Trophoblast cell (in vitro differentiated cells and primary cell): Measurements from ENCODE around the gene LRBA.

Experiments
- DNase-seq, 2 donors: peaks; one replicate each; pipeline ENCODE4 v3.0.0-alpha.2; 2016
- H2AFZ ChIP-seq: 2 replicates; pipeline ENCODE4 v1.6.1; 2013; ENCODE audit warnings: low read length, moderate library complexity, mild to moderate bottlenecking; ENCODE audit not compliant: insufficient read depth, poor library complexity
- H2AK5ac ChIP-seq: 2 replicates; pipeline ENCODE4 v1.6.1; 2013; ENCODE audit warnings: mild to moderate bottlenecking, low read length
- H2BK120ac ChIP-seq: 2 replicates; pipeline ENCODE4 v1.6.1; 2013; ENCODE audit warnings: low read length, mild to moderate bottlenecking, moderate library complexity; ENCODE audit not compliant: insufficient read depth, poor library complexity
- H2BK12ac ChIP-seq: 2 replicates; pipeline ENCODE4 v1.6.1; 2013; ENCODE audit warnings: mild to moderate bottlenecking, low read length, moderate library complexity
- H2BK5ac ChIP-seq: 2 replicates; pipeline ENCODE4 v1.6.1; 2013; ENCODE audit warnings: low read length, low read depth, moderate library complexity, mild to moderate bottlenecking; ENCODE audit not compliant: poor library complexity
- H3K14ac ChIP-seq: 2 replicates; pipeline ENCODE4 v1.6.1; 2013; ENCODE audit warnings: mild to moderate bottlenecking, low read length
- H3K18ac ChIP-seq: 2 replicates; pipeline ENCODE4 v1.6.1; 2013; ENCODE audit warnings: mild to moderate bottlenecking, low read length
- H3K23ac ChIP-seq: 2 replicates; pipeline ENCODE4 v1.6.1; 2013; ENCODE audit warnings: low read length
- H3K27ac ChIP-seq: 2 replicates; pipeline ENCODE4 v1.5.1; 2013; ENCODE audit warnings: low read depth, mild to moderate bottlenecking, inconsistent platforms, low read length, moderate library complexity
- H3K27me3 ChIP-seq: 2 replicates; pipeline ENCODE4 v1.6.1; 2013; ENCODE audit warnings: inconsistent platforms, mild to moderate bottlenecking, low read length, moderate library complexity; ENCODE audit not compliant: insufficient read depth
- H3K36me3 ChIP-seq, 2 experiments: 1 replicate in 1 of 2; 2 replicates in 1 of 2; pipeline ENCODE4 v1.6.1; 2013; ENCODE audit warnings: low read length in 2 of 2, mild to moderate bottlenecking in 2 of 2, moderate library complexity in 1 of 2; ENCODE audit not compliant: insufficient read depth in 2 of 2, control insufficient read depth in 1 of 2
- H3K4ac ChIP-seq: 2 replicates; pipeline ENCODE4 v1.6.1; 2013; ENCODE audit warnings: low read depth, mild to moderate bottlenecking, low read length, moderate library complexity
- H3K4me1 ChIP-seq, 2 experiments: 1 replicate in 1 of 2; 2 replicates in 1 of 2; pipeline ENCODE4 v1.6.1; 2013; ENCODE audit warnings: low read length in 2 of 2, mild to moderate bottlenecking in 2 of 2, moderate library complexity in 1 of 2; ENCODE audit not compliant: insufficient read depth in 2 of 2, control insufficient read depth in 1 of 2
- H3K4me2 ChIP-seq: 2 replicates; pipeline ENCODE4 v1.6.1; 2013; ENCODE audit warnings: inconsistent platforms, mild to moderate bottlenecking, low read length, moderate library complexity
- H3K4me3 ChIP-seq: 2 replicates; pipeline ENCODE4 v1.5.1; 2013; ENCODE audit warnings: mild to moderate bottlenecking, low read depth, low read length, inconsistent platforms
- H3K79me1 ChIP-seq: one replicate; pipeline ENCODE4 v1.6.1; 2013; ENCODE audit warnings: low read length
- H3K79me2 ChIP-seq: 2 replicates; pipeline ENCODE4 v1.6.1; 2013; ENCODE audit warnings: low read length, mild to moderate bottlenecking; ENCODE audit not compliant: control insufficient read depth, insufficient read depth, poor library complexity
- H3K9ac ChIP-seq: 2 replicates; pipeline ENCODE4 v1.6.1; 2013; ENCODE audit warnings: mild to moderate bottlenecking, low read length
- H3K9me3 ChIP-seq: 2 replicates; pipeline ENCODE4 v1.6.1; 2013; ENCODE audit warnings: low read depth, mild to moderate bottlenecking, control low read depth, inconsistent platforms, low read length; ENCODE audit not compliant: insufficient read depth
- H4K12ac ChIP-seq: 2 replicates; pipeline ENCODE4 v1.6.1; 2013; ENCODE audit warnings: low read depth, mild to moderate bottlenecking, low read length, moderate library complexity
- H4K8ac ChIP-seq: 2 replicates; pipeline ENCODE4 v1.6.1; 2013; ENCODE audit warnings: low read depth, mild to moderate bottlenecking, low read length, moderate library complexity
- H4K91ac ChIP-seq: one replicate; pipeline ENCODE4 v1.6.1; 2013; ENCODE audit warnings: low read depth, mild to moderate bottlenecking, low read length, moderate library complexity
- WGBS: extraction: QIAGEN DNeasy Blood & Tissue Kit; methylation state at CpG from one replicate; pipeline ENCODE4 v1.1.7; 2013; ENCODE audit warnings: missing lambda C conversion rate; ENCODE audit not compliant: insufficient read length, insufficient coverage; ENCODE audit errors: extremely low coverage; 5-methylcytosine and 5-hydroxymethylcytosine counted together

LRBA gene

DNA sequence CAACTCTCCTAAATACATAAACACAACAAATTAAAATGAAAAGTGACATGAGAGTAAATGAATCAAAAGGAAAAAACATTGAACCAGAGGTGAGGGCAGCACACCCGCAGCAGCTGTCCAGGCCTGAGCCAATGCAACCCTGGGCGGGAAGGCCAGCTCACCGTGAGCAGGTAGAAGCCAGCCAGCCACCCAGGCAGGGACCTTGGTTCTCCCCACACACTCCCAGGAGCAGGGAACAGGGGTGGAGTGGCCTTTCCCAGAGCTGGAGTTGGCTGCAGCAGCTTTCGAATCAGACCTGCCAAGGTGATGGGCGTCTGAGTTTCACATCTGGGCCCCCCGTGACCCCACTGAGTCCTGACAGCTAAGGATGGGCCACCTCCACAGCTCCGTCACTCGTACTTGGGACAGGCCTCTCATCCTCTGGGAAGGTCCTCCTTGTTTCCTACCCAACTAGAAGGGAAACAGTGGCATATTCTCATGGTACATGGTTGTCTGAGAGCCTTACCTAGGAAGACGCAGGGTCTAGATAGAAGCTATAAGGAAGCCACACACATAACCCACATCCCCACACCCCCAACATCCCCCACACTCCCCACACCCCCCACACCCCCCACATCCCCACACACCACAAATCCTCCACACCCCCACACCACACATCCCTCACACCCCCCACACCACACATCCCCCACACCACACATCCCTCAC, 764.6 kb downstream of the LRBA start:
- H4K8ac ChIP-seq: no peak overlapping the region
- no peak overlapping the region for H2BK12ac ChIP-seq
- H4K91ac ChIP-seq: no peak overlapping the region
- H2AFZ ChIP-seq: no peak overlapping the region
- no peak overlapping the region for H3K14ac ChIP-seq
- peaks cover 5% of the 10 kb centered on the region for H3K9me3 ChIP-seq
- no peak overlapping the region for H3K27ac ChIP-seq
- no peak overlapping the region for H3K4ac ChIP-seq
- no peak overlapping the region for H2AK5ac ChIP-seq
- H3K9ac ChIP-seq: no peak overlapping the region
- H3K4me1 ChIP-seq: no peaks in the 10 kb centered on the region
- H3K36me3 ChIP-seq: no peaks in the 10 kb centered on the region
- no peak overlapping the region for H4K12ac ChIP-seq
- no peak overlapping the region for H2BK5ac ChIP-seq
- H2BK120ac ChIP-seq: no peak overlapping the region
- no peak overlapping the region for H3K4me3 ChIP-seq
- no peak overlapping the region for H3K23ac ChIP-seq
- no peaks in the 10 kb centered on the region for H3K79me2 ChIP-seq
- DNase-seq: no peak
- H3K18ac ChIP-seq: no peak overlapping the region
- H3K79me1 ChIP-seq: no peaks in the 10 kb centered on the region
- H3K27me3 ChIP-seq: no peaks in the 10 kb centered on the region
- no CpG with 5 or more reads among the region's 9 CpGs for WGBS
- no peak overlapping the region for H3K4me2 ChIP-seq

DNA sequence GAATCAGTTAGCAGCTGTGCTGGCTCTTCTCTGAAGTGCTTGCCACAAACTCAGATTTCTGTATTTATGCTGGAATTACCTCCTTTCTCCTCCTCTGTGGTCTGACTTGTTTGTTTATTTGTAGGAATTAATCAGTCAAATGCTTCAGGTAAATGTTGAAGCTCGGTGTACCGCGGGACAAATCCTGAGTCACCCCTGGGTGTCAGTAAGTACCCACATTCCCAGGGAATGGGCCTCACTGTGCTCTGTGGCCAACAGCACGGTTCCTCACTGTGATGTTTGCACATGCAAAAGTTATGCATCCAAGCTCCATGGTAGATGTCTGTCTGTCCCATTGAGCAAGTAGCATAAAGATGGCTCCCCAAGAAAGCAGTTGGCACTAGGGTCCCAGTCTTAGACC, 766.9 kb downstream of the LRBA start:
- Histone ChIP-seq H3K18ac (no peak overlapping the region), H3K9me3 (peaks cover 3% of the 10 kb centered on the region), H2BK12ac (no peak overlapping the region), H2BK120ac (no peak overlapping the region), H3K4me1 (no peaks in the 10 kb centered on the region), H3K4ac (no peak overlapping the region), H3K27ac (no peak overlapping the region), H2BK5ac (no peak overlapping the region), H4K91ac (no peak overlapping the region), H3K14ac (no peak overlapping the region), H3K9ac (no peak overlapping the region), H3K79me1 (no peaks in the 10 kb centered on the region), H3K36me3 (no peaks in the 10 kb centered on the region), H3K27me3 (no peaks in the 10 kb centered on the region), H2AFZ (no peak overlapping the region), H3K79me2 (no peaks in the 10 kb centered on the region), H2AK5ac (no peak overlapping the region), H3K23ac (no peak overlapping the region), H4K8ac (no peak overlapping the region), H4K12ac (no peak overlapping the region), H3K4me2 (no peak overlapping the region), H3K4me3 (no peak overlapping the region)
- WGBS: no CpG with 5 or more reads among the region's 4 CpGs
- DNase-seq: no peak

GRCh38 chr4:150247184-150247583, 767.9 kb downstream of the LRBA start:
- H2BK120ac ChIP-seq: no peak overlapping the region
- no peak overlapping the region for H3K9ac ChIP-seq
- no peaks in the 10 kb centered on the region for H3K79me2 ChIP-seq
- no CpG with 5 or more reads among the region's 7 CpGs for WGBS
- H4K8ac ChIP-seq: no peak overlapping the region
- no peak overlapping the region for H3K4ac ChIP-seq
- H4K12ac ChIP-seq: no peak overlapping the region
- H3K27me3 ChIP-seq: no peaks in the 10 kb centered on the region
- H2AK5ac ChIP-seq: no peak overlapping the region
- DNase-seq: no peak
- no peak overlapping the region for H2BK12ac ChIP-seq
- no peak overlapping the region for H2AFZ ChIP-seq
- no peaks in the 10 kb centered on the region for H3K36me3 ChIP-seq
- no peak overlapping the region for H4K91ac ChIP-seq
- no peak overlapping the region for H3K4me3 ChIP-seq
- H3K4me1 ChIP-seq: no peaks in the 10 kb centered on the region
- no peak overlapping the region for H3K14ac ChIP-seq
- no peak overlapping the region for H3K23ac ChIP-seq
- no peak overlapping the region for H3K18ac ChIP-seq
- no peak overlapping the region for H2BK5ac ChIP-seq
- H3K9me3 ChIP-seq: no peaks in the 10 kb centered on the region
- H3K79me1 ChIP-seq: no peaks in the 10 kb centered on the region
- H3K4me2 ChIP-seq: no peak overlapping the region
- H3K27ac ChIP-seq: no peak overlapping the region

DNA sequence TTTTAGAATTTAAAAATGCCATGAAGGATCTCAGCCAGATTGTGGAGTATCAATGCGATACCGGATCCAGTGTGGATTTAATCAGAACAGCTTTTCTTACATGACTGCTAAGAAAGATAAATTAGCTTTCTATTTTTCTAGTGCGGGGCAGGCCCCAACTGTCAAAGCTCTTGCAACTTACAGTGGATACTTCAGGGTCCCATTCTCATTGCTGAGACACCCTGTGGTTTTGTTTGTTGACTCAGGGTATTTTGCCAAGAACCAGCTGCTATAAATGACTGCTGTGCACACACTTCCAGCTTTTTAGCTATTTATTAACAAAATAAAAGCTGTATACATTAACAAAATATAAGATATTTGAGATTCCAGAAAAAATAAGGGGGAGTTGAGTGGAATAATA, 770.5 kb downstream of the LRBA start:
- Histone ChIP-seq H2AK5ac (no peak overlapping the region), H3K23ac (no peak overlapping the region), H3K79me1 (peaks cover 2% of the 10 kb centered on the region), H3K36me3 (no peaks in the 10 kb centered on the region), H3K4me3 (no peak overlapping the region), H3K4me2 (no peak overlapping the region), H3K27ac (no peak overlapping the region), H2BK12ac (no peak overlapping the region), H3K27me3 (no peaks in the 10 kb centered on the region), H3K18ac (no peak overlapping the region), H2BK5ac (no peak overlapping the region), H2BK120ac (no peak overlapping the region), H4K12ac (no peak overlapping the region), H4K91ac (no peak overlapping the region), H3K79me2 (no peaks in the 10 kb centered on the region), H4K8ac (no peak overlapping the region), H3K4me1 (no peaks in the 10 kb centered on the region), H3K9ac (no peak overlapping the region), H3K4ac (no peak overlapping the region), H2AFZ (no peak overlapping the region), H3K9me3 (no peaks in the 10 kb centered on the region), H3K14ac (no peak overlapping the region)
- no CpG with 5 or more reads among the region's 3 CpGs for WGBS
- DNase-seq: no peak
